NCI-H2196 (cell line): ENCODE data around the gene ZNHIT1.

ENCODE experiments used
- DNase-seq: peaks from one replicate; lab custom pipeline; 2025; ENCODE audit not compliant: unreplicated experiment; lab: John Stamatoyannopoulos, UW

The ZNHIT1 gene

DNA sequence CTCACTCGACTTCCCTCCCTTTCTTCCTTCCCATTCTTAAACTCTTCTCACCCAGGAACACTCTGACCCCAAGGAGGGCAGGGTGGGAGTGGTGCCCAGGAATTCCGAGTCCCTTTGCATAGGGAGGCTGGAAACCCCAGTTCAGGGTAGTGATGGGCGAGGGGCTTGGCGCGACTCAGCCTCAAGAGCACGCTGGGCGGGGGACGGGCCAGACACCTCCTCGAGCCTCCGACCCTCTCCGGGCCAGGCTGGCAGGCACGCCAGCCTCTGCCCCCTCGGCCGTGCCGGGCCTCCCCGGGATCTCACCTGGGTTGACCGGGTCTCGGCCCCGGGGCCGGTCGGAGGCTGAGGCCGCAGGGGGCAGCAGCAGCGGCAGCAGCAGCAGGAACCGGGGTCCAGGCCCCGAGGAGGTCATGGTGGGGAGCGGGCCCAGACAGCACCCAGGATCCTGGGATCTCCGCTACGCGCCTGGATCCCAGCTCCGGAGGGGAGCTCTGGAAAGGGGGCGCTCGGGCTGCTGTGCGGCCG lies 1.0 kb upstream of the ZNHIT1 start:
- DNase-seq: no peak

DNA sequence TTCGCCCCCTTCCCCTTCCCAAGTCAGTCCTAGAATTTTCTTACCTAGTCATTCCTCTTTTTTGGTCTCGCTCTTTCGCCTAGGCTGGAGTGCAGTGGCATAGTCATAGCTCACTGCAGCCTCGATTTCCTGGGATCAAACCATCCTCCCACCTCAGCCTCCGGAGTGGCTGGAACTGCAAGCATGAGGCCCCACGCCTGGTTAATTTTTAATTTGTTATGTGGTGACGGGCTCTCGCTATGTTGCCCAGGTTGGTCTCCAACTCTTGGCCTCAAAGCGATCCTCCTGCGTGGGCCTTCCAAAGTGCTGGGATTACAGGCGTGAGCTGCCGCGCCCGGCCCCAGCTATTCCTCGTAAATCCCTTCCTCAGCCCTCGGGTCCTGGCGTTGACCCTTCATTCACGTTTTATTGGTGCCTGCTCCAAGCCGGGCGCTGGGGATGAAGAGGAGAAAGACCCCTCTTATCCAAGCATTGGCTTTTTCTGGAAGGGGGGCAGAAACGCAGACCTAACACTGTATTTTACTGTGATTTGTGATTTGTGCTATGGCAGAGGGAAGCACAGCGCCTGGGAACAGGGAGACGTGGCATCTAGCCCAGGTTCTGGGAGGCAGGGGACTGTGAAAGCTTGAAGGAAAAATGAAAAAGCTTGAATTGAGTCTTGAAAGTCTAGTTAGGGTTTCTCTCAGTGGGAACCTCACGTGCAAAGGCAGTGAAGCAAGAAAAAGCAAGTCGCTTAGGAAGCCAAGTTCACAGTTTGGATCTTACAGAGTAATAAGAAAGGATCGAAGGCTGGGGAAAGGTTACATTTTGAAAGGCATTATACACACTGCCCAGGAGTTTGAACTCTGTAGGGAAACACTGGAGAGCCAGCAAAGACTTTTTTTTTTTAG lies 516 bp downstream of the ZNHIT1 start:
- DNase-seq: no peak

DNA sequence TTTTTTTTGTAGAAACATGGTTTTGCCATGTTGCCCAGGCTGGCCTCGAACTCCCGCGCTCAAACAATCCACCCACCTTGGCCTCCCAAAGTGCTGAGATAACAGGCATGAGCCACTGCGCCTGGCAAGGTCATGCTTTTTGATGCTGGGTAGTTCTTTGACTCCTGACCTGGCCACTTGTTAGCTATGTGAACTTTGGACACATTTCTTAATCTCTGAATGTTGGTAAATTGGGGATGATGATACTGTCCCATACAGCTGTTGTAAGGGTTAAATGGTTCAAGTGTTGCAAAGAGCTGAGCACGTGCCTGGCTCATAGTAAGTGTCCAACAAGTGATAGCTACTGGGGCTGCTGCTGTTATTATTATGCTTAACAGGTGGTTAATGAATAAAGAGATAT lies 2.3 kb downstream of the ZNHIT1 start:
- no peak for DNase-seq

DNA sequence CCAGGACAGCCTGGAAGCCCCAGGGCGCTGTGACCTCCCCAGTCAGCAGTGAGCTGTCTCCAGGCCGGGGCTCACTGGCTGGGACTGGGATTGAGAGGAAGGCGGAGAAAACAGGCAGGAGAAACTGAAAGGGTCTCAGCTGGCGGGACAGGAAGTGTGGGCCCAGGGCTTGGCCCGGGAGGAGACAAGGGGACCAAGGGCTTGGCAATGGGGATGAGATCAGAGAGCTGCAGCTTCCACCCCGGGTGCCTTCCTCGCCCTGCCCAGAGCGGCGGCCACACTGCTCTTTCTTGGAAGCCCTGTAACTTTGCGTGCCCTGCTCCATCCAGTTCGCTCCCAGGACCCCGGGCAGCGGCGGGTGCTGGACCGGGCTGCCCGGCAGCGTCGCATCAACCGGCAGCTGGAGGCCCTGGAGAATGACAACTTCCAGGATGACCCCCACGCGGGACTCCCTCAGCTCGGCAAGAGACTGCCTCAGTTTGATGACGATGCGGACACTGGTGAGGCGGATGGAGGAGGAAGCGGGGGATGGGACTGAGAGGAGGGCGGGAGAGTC lies 4.4 kb downstream of the ZNHIT1 start:
- no peak for DNase-seq

DNA sequence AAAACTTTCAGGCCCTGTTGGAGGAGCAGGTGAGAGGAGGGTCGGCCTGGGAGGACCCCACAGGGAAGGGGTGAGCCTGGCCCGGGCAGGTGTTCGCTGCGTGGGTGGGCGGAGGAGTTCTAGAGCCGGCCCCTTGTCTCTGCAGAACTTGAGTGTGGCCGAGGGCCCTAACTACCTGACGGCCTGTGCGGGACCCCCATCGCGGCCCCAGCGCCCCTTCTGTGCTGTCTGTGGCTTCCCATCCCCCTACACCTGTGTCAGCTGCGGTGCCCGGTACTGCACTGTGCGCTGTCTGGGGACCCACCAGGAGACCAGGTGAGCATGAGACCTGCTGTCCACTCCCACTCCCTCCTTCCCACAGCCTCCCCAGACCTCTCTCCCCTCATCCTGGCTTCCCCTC lies 5.6 kb downstream of the ZNHIT1 start:
- DNase-seq: no peak

- no peak for DNase-seq
Measured at GRCh38 chr7:101225650-101226049, 7.7 kb downstream of the ZNHIT1 start.

DNA sequence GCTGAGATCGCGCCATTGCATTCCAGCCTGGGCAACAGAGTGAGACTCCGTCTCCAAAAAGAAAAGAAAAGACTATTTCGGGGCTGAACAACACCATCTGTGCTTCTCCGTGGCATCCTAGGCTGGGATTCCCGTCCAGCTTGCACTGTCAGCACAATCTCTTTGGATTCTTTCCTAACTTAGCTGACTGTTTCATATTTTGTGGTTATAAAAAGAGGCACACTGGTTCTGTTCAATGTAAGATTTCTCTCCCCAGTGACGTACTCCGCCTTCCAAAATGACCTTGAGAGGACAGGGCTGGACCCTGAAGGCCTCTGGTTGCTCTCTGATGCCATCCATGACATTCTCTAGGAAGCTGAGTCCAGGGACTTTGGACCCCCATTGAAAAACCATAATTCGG lies 8.8 kb downstream of the ZNHIT1 start:
- DNase-seq: no peak

- no peak for DNase-seq
Measured at GRCh38 chr7:101231644-101232043, 13.7 kb downstream of the ZNHIT1 start.

GRCh38 chr7:101232141-101232850 lies 14.3 kb downstream of the ZNHIT1 start:
- peak; percentile 82 for DNase-seq

DNA sequence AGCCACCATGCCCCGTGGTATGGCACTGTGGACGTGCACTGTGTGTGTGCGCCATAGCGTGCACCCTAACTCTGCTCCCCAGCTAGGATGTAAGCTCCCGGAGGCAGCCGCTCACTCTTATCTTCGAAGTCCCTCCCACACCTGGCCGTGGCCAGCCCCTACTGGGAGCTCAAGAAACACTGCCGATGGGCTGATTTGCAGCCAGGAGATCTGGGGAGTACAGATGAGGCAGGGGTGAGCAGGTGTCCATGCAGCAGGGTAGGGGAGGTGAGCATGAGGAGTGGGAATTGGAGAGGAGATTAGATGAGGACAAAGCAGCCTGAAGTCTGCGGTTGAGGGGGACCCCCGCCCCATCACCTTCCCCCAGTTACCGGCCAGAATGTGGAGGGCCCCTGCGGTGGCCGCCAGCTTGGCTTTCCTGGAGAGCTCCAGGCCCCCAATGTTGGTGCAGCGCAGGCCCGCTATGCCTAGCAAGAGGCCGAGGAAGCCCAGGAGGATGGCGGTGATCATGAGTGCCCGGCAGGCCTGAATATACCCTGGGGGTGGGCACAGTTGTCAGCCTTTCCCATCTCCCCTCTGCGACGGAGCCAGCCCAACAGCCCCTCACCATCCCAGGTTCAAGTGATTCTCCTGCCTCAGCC lies 16.1 kb downstream of the ZNHIT1 start:
- no peak for DNase-seq

- DNase-seq: no peak
Measured at GRCh38 chr7:101234636-101235035, 16.7 kb downstream of the ZNHIT1 start.

GRCh38 chr7:101235050-101235449 lies 17.1 kb downstream of the ZNHIT1 start:
- no peak for DNase-seq

- DNase-seq: no peak
Measured at GRCh38 chr7:101235522-101235921, 17.6 kb downstream of the ZNHIT1 start.

- DNase-seq: no peak
Measured at GRCh38 chr7:101236292-101236835, 18.4 kb downstream of the ZNHIT1 start.

GRCh38 chr7:101237206-101238067 lies 19.5 kb downstream of the ZNHIT1 start, which contains the start of gene CLDN15:
TSS of gene CLDN15 (minus strand) at chr7:101237802. CDS start at chr7:101237581, 221 bp downstream.
- DNase-seq: no peak

- DNase-seq: no peak
Measured at GRCh38 chr7:101238226-101239182, 20.5 kb downstream of the ZNHIT1 start.

GRCh38 chr7:101239191-101239950 lies 21.4 kb downstream of the ZNHIT1 start:
- no peak for DNase-seq

- no peak for DNase-seq
Measured at GRCh38 chr7:101239951-101240220, 21.9 kb downstream of the ZNHIT1 start.
